Glutamatergic neuron (in vitro differentiated cells): ENCODE data around the gene CCL22. TPM values are rescaled to one million over a fixed set of nuclear protein-coding genes. Genes with fewer than 3 reads are reported as not detected.
"Not testable (repeated sequence)": the region's sequence is repeated elsewhere in the genome, so short reads cannot be mapped to it uniquely, and the experiment has no call there.

Experiments used
- DNase-seq: peaks from one replicate; pipeline ENCODE4 v3.0.0; 2022
- H3K27ac Mint-ChIP-seq: one replicate; pipeline ENCODE4 v1.8.0; 2020; ENCODE audit warnings: mild to moderate bottlenecking, mixed read lengths, inconsistent platforms; ENCODE audit not compliant: unreplicated experiment
- H3K27me3 Mint-ChIP-seq: one replicate; pipeline ENCODE4 v1.8.0; 2020; ENCODE audit warnings: mild to moderate bottlenecking, moderate library complexity, mixed read lengths, inconsistent platforms; ENCODE audit not compliant: unreplicated experiment
- H3K36me3 Mint-ChIP-seq: one replicate; pipeline ENCODE4 v1.8.0; 2020; ENCODE audit warnings: mild to moderate bottlenecking, mixed read lengths, inconsistent platforms; ENCODE audit not compliant: unreplicated experiment
- H3K4me1 Mint-ChIP-seq: one replicate; pipeline ENCODE4 v1.8.0; 2020; ENCODE audit warnings: mild to moderate bottlenecking, low read depth, mixed read lengths, inconsistent platforms; ENCODE audit not compliant: unreplicated experiment
- H3K4me3 Mint-ChIP-seq: one replicate; pipeline ENCODE4 v1.8.0; 2020; ENCODE audit warnings: mild to moderate bottlenecking, mixed read lengths, inconsistent platforms; ENCODE audit not compliant: unreplicated experiment
- H3K9me3 Mint-ChIP-seq: one replicate; pipeline ENCODE4 v1.8.0; 2020; ENCODE audit warnings: mild to moderate bottlenecking, moderate library complexity, mixed read lengths, inconsistent platforms; ENCODE audit not compliant: unreplicated experiment
- CTCF ChIP-seq: fragments of 200-600 bp; sonication (generic); IDR thresholded peaks from one replicate; pipeline ENCODE4 v1.5.0; 2021; ENCODE audit not compliant: partially characterized antibody, unreplicated experiment
- total RNA-seq: library from RNA; stranded (reverse); fragmentation: NEBNext Ultra II Directional; extraction: Animal tissue kit (Norgen Biotek cat#: 25700); gene quantifications from one replicate; pipeline ENCODE4 v1.2.1, GENCODE V29; 2021; ENCODE audit not compliant: unreplicated experiment

CCL22 gene
- total RNA-seq, 1 donor from 2014 or later = not detected

DNA sequence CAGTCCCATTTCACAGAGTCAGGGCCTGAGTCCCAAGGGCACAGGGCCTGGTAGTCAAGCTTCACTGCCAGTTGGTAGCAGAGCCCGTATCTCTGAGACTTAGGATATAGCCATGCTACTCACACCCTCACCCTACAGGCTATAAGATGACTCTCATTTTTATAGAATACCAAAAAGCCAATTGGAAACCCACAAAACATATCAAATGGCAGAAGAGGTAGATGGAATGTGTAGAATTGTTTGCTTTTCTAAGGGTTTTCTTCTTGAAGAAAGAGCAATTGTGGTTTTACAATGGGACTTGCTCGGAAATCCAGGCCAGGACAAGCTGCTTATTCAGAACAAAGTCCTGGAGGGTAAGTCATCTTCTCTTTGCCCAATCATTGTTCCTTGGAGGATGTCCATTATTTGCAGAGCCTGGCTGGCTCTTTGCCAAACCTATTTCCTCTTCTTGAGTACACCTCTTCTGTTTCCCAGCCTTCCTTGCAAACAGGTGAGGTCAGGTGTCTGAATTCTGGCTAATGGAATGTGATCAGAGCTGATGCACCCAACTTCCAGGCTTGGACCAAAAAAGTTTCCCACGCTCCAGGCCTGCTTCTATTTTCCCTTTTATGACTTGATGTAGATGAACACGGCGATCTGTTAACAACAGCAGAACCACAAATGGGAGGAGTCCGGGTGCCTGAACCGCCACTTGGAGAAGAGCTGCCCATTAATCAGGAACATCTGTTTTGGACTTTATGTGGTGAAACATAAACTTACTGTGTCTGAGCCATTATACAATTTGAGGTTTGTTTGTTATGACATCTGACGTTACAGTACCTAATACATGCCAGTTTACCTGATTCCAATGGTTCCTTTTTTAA lies 16.9 kb upstream of the CCL22 start:
- Mint-ChIP-seq H3K4me1 (no peaks in the 10 kb centered on the region), H3K36me3 (no peaks in the 10 kb centered on the region), H3K4me3 (no peak overlapping the region), H3K9me3 (no peaks in the 10 kb centered on the region), H3K27ac (no peak overlapping the region), H3K27me3 (peaks cover 2% of the 10 kb centered on the region)
- TF ChIP-seq CTCF = no peak
- no peak for DNase-seq

DNA sequence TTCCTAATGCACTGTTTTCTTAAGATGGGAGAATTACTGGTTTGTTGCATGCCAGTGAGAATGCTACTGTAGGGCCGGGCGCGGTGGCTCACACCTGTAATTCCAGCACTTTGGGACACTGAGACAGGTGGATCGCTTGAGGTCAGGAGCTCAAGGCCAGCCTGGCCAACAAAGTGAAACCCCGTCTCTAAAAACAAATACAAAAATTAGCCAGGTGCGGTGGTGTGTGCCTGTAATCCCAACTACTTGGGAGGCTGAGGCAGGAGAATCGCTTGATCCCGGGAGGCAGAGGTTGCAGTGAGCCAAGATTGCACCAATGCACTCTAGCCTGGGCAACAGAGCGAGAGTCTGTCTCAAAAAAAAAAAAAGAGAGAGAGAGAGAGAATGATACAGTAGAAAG lies 16.0 kb upstream of the CCL22 start:
- H3K36me3 Mint-ChIP-seq, H3K4me1 Mint-ChIP-seq, H3K4me3 Mint-ChIP-seq, DNase-seq, H3K27ac Mint-ChIP-seq, H3K27me3 Mint-ChIP-seq, H3K9me3 Mint-ChIP-seq: not testable (repeated sequence)

DNA sequence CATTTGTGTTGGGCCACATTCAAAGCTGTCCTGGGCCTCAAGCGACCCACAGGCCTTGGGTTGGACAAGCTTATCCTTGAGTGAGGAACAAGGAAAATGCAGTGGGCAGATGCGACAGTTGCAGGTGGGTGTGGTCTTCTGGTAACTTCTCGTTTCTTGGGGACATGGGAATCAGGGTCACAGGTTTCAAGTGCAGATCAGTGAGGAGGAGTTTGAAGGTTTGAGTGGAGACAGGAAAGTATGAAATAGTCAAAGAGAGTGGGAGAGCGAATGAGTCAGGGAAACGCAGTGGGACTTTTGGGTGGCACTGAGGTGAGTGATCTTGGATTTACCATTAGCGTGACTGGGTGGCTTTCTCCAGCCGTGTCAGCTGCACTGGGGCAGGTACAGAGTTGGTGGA lies 15.4 kb upstream of the CCL22 start:
- Mint-ChIP-seq H3K4me3 (no peak overlapping the region), H3K4me1 (no peaks in the 10 kb centered on the region), H3K27ac (no peak overlapping the region), H3K36me3 (peaks cover 5% of the 10 kb centered on the region), H3K27me3 (peaks cover 2% of the 10 kb centered on the region), H3K9me3 (no peaks in the 10 kb centered on the region)
- TF ChIP-seq CTCF = no peak
- DNase-seq = no peak

GRCh38 chr16:57344094-57344493 lies 14.5 kb upstream of the CCL22 start:
- H3K9me3 Mint-ChIP-seq, H3K4me3 Mint-ChIP-seq, DNase-seq, H3K36me3 Mint-ChIP-seq, H3K4me1 Mint-ChIP-seq, H3K27ac Mint-ChIP-seq, H3K27me3 Mint-ChIP-seq: not testable (repeated sequence)

DNA sequence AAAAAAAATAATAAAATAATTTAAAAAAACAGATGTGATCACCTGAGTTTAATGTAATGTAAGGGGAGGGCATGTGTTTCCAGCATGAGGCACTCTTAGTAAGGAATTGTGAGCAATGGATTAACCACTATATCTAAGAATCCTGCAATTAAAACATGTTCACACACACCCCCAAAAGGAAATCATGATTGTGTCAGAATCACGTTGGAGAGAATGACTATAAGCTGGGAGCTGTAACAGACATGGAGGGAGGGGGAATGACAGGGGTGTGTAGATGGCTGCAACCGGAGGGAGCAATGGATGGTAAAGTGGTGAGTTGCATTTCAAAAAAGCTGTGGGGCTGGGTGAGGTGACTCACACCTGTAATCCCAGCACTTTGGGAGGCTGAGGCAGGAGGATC lies 13.6 kb upstream of the CCL22 start:
- Mint-ChIP-seq H3K27me3 (peaks cover 2% of the 10 kb centered on the region), H3K27ac (no peak overlapping the region), H3K36me3 (peaks cover 5% of the 10 kb centered on the region), H3K4me1 (no peaks in the 10 kb centered on the region), H3K4me3 (no peak overlapping the region), H3K9me3 (no peaks in the 10 kb centered on the region)
- TF ChIP-seq CTCF = no peak
- DNase-seq = no peak

GRCh38 chr16:57345666-57346204 lies 12.8 kb upstream of the CCL22 start:
- H3K27ac Mint-ChIP-seq = no peak overlapping the region
- peaks cover 5% of the 10 kb centered on the region for H3K36me3 Mint-ChIP-seq
- peaks cover 2% of the 10 kb centered on the region for H3K27me3 Mint-ChIP-seq
- H3K9me3 Mint-ChIP-seq = no peaks in the 10 kb centered on the region
- H3K4me3 Mint-ChIP-seq = no peak overlapping the region
- no peaks in the 10 kb centered on the region for H3K4me1 Mint-ChIP-seq
- DNase-seq = no peak
- TF ChIP-seq CTCF = no peak
